CD14-positive monocyte (primary cell): Measurements from ENCODE around the gene PIAS1. TPM values are rescaled to one million over a fixed set of nuclear protein-coding genes. Genes with fewer than 3 reads are reported as not detected.

ENCODE experiments used
- DNase-seq, 3 donors: peaks; one replicate each; pipeline ENCODE4 v3.0.0-alpha.2; 2011 to 2022
- H2AFZ ChIP-seq: 2 replicates; pipeline ENCODE4 v1.6.0; 2012; ENCODE audit warnings: mild to moderate bottlenecking, low read depth, low read length, inconsistent platforms; ENCODE audit not compliant: insufficient read depth, poor library complexity, severe bottlenecking
- H3K27ac ChIP-seq, 2 donors: 1 replicate in 1 of 2; 2 replicates in 1 of 2; pipeline ENCODE4 v1.5.1; 2012 to 2013; ENCODE audit warnings: low read length in 2 of 2, control low read depth in 1 of 2, inconsistent platforms in 1 of 2, low read depth in 1 of 2, mild to moderate bottlenecking in 1 of 2
- H3K27me3 ChIP-seq, 2 donors: one replicate each; pipeline versions ENCODE4 v1.6.0 to v1.6.1; 2011 to 2013; ENCODE audit warnings: low read length in 2 of 2; ENCODE audit not compliant: control insufficient read depth in 2 of 2, insufficient read depth in 2 of 2
- H3K36me3 ChIP-seq, 2 donors: replicated peaks in 1 of 2; 1 replicate in 1 of 2; 2 replicates in 1 of 2; pipeline versions ENCODE4 v1.5.1 to v1.6.1; 2012 to 2013; ENCODE audit warnings: low read length in 2 of 2, control low read depth in 1 of 2, inconsistent platforms in 1 of 2, mild to moderate bottlenecking in 1 of 2; ENCODE audit not compliant: insufficient read depth in 2 of 2, control insufficient read depth in 1 of 2
- H3K4me1 ChIP-seq, 2 donors: 1 replicate in 1 of 2; 2 replicates in 1 of 2; pipeline versions ENCODE4 v1.5.1 to v1.6.1; 2012 to 2013; ENCODE audit warnings: low read length in 2 of 2, control low read depth in 1 of 2, inconsistent platforms in 1 of 2, mild to moderate bottlenecking in 1 of 2, moderate library complexity in 1 of 2; ENCODE audit not compliant: insufficient read depth in 2 of 2, control insufficient read depth in 1 of 2
- H3K4me2 ChIP-seq: replicated peaks from 2 replicates; pipeline ENCODE3; 2012; ENCODE audit warnings: low read length, moderate library complexity, mild to moderate bottlenecking; ENCODE audit not compliant: poor library complexity, severe bottlenecking; ENCODE audit errors: extremely low read depth
- H3K4me3 ChIP-seq, 3 experiments: fragments of 200-600 bp in 1 of 3; sonication (generic) in 1 of 3; replicated peaks in 1 of 3; 1 replicate in 2 of 3; 2 replicates in 1 of 3; pipeline ENCODE4 v1.5.1; 2011 to 2013; ENCODE audit warnings: low read length in 3 of 3, mild to moderate bottlenecking in 3 of 3, control low read depth in 2 of 3, low read depth in 2 of 3, inconsistent platforms in 1 of 3, moderate library complexity in 1 of 3
- H3K79me2 ChIP-seq: 2 replicates; pipeline ENCODE4 v1.6.0; 2012; ENCODE audit warnings: mild to moderate bottlenecking, control low read depth, inconsistent platforms, low read length, moderate library complexity; ENCODE audit not compliant: insufficient read depth
- H3K9ac ChIP-seq: 2 replicates; pipeline ENCODE4 v1.6.0; 2017; ENCODE audit warnings: low read length, mild to moderate bottlenecking; ENCODE audit not compliant: insufficient read depth, poor library complexity, severe bottlenecking
- H3K9me3 ChIP-seq, 2 donors: replicated peaks in 1 of 2; 1 replicate in 1 of 2; 2 replicates in 1 of 2; pipeline versions ENCODE4 v1.5.1 to v1.6.1; 2012 to 2013; ENCODE audit warnings: low read length in 2 of 2, control low read depth in 1 of 2; ENCODE audit not compliant: control insufficient read depth in 1 of 2, insufficient read depth in 1 of 2
- H4K20me1 ChIP-seq: 2 replicates; pipeline ENCODE4 v1.6.0; 2012; ENCODE audit warnings: mild to moderate bottlenecking, low read length, control low read depth, moderate library complexity; ENCODE audit not compliant: insufficient read depth
- H3K27ac Mint-ChIP-seq, 7 donors: one replicate each; pipeline ENCODE4 v1.8.0; 2020; ENCODE audit warnings: mild to moderate bottlenecking in 7 of 7, mixed read lengths in 7 of 7, moderate library complexity in 6 of 7, inconsistent platforms in 2 of 7
- H3K27me3 Mint-ChIP-seq, 3 donors: one replicate each; pipeline ENCODE4 v1.8.0; 2021 to 2022; ENCODE audit warnings: low read depth in 3 of 3, mild to moderate bottlenecking in 3 of 3, mixed read lengths in 3 of 3, moderate library complexity in 3 of 3, inconsistent platforms in 1 of 3
- H3K36me3 Mint-ChIP-seq, 2 donors: one replicate each; pipeline ENCODE4 v1.8.0; 2020; ENCODE audit warnings: mixed read lengths in 2 of 2, inconsistent platforms in 1 of 2, mild to moderate bottlenecking in 1 of 2
- H3K4me1 Mint-ChIP-seq: one replicate; pipeline ENCODE4 v1.8.0; 2020; ENCODE audit warnings: mild to moderate bottlenecking, mixed read lengths
- H3K4me3 Mint-ChIP-seq, 2 donors: one replicate each; pipeline ENCODE4 v1.8.0; 2020; ENCODE audit warnings: mild to moderate bottlenecking in 2 of 2, mixed read lengths in 2 of 2, moderate library complexity in 1 of 2
- H3K9me3 Mint-ChIP-seq, 7 donors: one replicate each; pipeline ENCODE4 v1.8.0; 2020 to 2022; ENCODE audit warnings: mixed read lengths in 7 of 7, mild to moderate bottlenecking in 6 of 7, moderate library complexity in 6 of 7, inconsistent platforms in 2 of 7
- WGBS: methylation state at CpG from one replicate; pipeline ENCODE4 v1.1.5; 2013; ENCODE audit warnings: missing lambda C conversion rate; ENCODE audit not compliant: insufficient coverage; 5-methylcytosine and 5-hydroxymethylcytosine counted together
- intact Hi-C, 2 donors: fragments of 100-400 bp; cut with micrococcal nuclease; formaldehyde crosslinking; loops; one replicate each; pipeline versions ENCODE4 v1.15.0 to v1.15.1; 2023
- polyA plus RNA-seq, 3 donors: library from polyadenylated mRNA; depleted of rRNA in 1 of 3; unstranded in 2 of 3; stranded (reverse) in 1 of 3; fragments of 300-500 nt in 2 of 3; fragments of >200 nt in 1 of 3; fragmentation: Illumina TruSeq in 2 of 3; gene quantifications; 1 replicate in 2 of 3; 2 replicates in 1 of 3; pipeline ENCODE4 v1.2.3, GENCODE V29; 2012 to 2021
- TF ChIP-seq, protein P1 (sequence below): fragments of 200-600 bp; IDR thresholded peaks from one replicate; pipeline ENCODE4 v1.8.0; 2022; ENCODE audit warnings: antibody characterized with exemption, mild to moderate bottlenecking

PIAS1 gene
- polyA plus RNA-seq, 3 donors, result 47.3 to 109 (median 89.8) TPM

GRCh38 chr15:68229386-68230156 is 175.5 kb downstream of the PIAS1 start, which contains the start of gene CLN6:
Gene CLN6 (minus strand): TSS chr15:68229728. CDS start chr15:68229584, 144 bp downstream.
- no peaks in the 10 kb centered on the region for H3K27me3 ChIP-seq
- H3K27ac ChIP-seq, result peak within 1 kb of the TSS; percentile 30 to 73
- H3K4me3 ChIP-seq, result peak within 1 kb of the TSS; percentile 58 to 93 (median 78)
- Mint-ChIP-seq H3K4me1 (peaks cover 51% of the 10 kb centered on the region), H3K36me3 (peaks cover 0 to 6% of the 10 kb centered on the region in 2 donors), H3K27ac (peak within 1 kb of the TSS; percentile 84 to 94 (median 89)), H3K27me3 (peaks cover 0 to 4% (median 2%) of the 10 kb centered on the region in 3 donors), H3K9me3 (no peaks in the 10 kb centered on the region), H3K4me3 (peak within 1 kb of the TSS; percentile 94)
- H3K4me1 ChIP-seq, result peaks cover 62 to 65% of the 10 kb centered on the region in 2 donors
- DNase-seq, result peak; percentile 63 to 73 (median 65)
- H3K9ac ChIP-seq, result peak within 1 kb of the TSS; percentile 77
- H3K4me2 ChIP-seq, result peak within 1 kb of the TSS; percentile 99
- peaks cover 28% of the 10 kb centered on the region for H4K20me1 ChIP-seq
- 0% methylated on average over 78 of the region's 82 CpGs for WGBS
- intact Hi-C loops, result loop anchor here in 1 of 2 donors (1.0 to 10.0 kb wide), 2 partner anchors 48 to 175 kb away; partner anchors contain the start of genes FEM1B and PIAS1
- H3K9me3 ChIP-seq, result no peaks in the 10 kb centered on the region
- H2AFZ ChIP-seq, result peak within 1 kb of the TSS; percentile 91
- H3K79me2 ChIP-seq, result peaks cover 55% of the 10 kb centered on the region
- no peaks in the 10 kb centered on the region for H3K36me3 ChIP-seq
- TF ChIP-seq, protein P1, sequence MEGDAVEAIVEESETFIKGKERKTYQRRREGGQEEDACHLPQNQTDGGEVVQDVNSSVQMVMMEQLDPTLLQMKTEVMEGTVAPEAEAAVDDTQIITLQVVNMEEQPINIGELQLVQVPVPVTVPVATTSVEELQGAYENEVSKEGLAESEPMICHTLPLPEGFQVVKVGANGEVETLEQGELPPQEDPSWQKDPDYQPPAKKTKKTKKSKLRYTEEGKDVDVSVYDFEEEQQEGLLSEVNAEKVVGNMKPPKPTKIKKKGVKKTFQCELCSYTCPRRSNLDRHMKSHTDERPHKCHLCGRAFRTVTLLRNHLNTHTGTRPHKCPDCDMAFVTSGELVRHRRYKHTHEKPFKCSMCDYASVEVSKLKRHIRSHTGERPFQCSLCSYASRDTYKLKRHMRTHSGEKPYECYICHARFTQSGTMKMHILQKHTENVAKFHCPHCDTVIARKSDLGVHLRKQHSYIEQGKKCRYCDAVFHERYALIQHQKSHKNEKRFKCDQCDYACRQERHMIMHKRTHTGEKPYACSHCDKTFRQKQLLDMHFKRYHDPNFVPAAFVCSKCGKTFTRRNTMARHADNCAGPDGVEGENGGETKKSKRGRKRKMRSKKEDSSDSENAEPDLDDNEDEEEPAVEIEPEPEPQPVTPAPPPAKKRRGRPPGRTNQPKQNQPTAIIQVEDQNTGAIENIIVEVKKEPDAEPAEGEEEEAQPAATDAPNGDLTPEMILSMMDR, result no peak

DNA sequence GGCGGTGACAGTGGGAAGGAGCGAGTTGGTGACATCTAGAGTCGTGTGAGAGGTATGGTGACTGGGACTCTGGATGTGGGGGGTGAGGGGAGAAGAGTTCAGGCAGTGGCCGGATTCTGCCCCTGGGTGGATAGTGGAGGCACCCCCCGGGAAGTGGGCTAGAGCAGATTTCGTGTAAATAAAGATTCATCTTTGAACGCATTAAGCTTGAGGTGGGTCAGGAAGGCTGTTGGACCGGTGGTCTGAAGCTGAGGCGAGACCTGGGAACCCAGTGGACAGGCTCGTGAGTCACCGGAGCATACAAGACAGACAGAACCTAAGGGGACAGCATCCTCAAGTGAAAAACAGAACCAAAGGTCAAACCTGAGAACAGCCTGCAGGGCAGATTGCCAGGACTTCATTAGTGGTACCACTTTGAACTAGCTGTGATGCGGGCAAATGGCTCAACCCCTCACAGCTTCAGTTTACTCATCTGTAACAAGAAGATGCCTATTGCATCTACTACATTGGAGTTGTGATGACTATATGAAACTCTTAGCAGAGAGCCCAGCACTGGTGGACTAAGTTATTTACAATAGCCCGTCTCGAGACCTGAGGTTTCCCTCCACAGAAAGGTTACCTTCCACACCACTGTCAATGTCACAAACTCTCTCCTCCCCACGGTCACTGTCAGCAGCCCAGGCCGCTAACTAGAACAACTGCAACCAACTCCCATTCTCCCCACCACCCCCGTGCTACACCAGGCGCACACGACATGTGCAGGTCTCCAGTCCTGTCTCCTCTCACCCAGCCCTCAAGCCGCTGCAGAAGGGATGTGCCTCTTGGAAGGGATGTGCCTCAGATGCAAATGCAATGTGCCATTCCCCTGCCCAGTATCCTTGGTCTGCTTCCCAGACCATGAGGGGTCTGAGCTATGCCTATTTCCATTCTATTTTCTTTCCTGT is 176.3 kb downstream of the PIAS1 start:
- Histone ChIP-seq H3K9ac (peak overlapping the region; percentile 77), H3K27me3 (no peaks in the 10 kb centered on the region)
- TF ChIP-seq, protein P1, result no peak

More for the DNA sequence above, 176.3 kb downstream of the PIAS1 start:
- no peaks in the 10 kb centered on the region for H3K9me3 Mint-ChIP-seq
- H3K4me1 Mint-ChIP-seq, result peaks cover 43% of the 10 kb centered on the region
- 54% methylated on average over 16 of the region's 20 CpGs for WGBS
- peaks cover 59 to 67% of the 10 kb centered on the region in 2 donors for H3K4me1 ChIP-seq
- H2AFZ ChIP-seq, result peak overlapping the region; percentile 91
- DNase-seq, result peak in 1 of 3 donors; percentile 33
- peak overlapping the region; percentile 99 for H3K4me2 ChIP-seq
- H3K36me3 Mint-ChIP-seq, result peaks cover 0 to 6% of the 10 kb centered on the region in 2 donors
- H3K4me3 ChIP-seq, result peak overlapping the region; percentile 39 to 93 (median 78)
- H3K27ac Mint-ChIP-seq, result peak overlapping the region; percentile 83 to 94 (median 89)
- H3K79me2 ChIP-seq, result peaks cover 47% of the 10 kb centered on the region
- H3K9me3 ChIP-seq, result no peaks in the 10 kb centered on the region
- H4K20me1 ChIP-seq, result peaks cover 20% of the 10 kb centered on the region
- intact Hi-C loops, result loop anchor here in 1 of 2 donors (1.0 kb wide), 1 partner anchor 47 kb away; the partner anchor contains the start of gene FEM1B
- peaks cover 0 to 5% (median 2%) of the 10 kb centered on the region in 3 donors for H3K27me3 Mint-ChIP-seq
- peak overlapping the region; percentile 94 for H3K4me3 Mint-ChIP-seq
- peak overlapping the region; percentile 23 to 73 for H3K27ac ChIP-seq
- no peaks in the 10 kb centered on the region for H3K36me3 ChIP-seq
